GM19397 (cell line): ENCODE data around the gene CCDC88A.
"Not testable (repeated sequence)": the region's sequence is repeated elsewhere in the genome, so short reads cannot be mapped to it uniquely, and the experiment has no call there.

Experiments used
- ATAC-seq: cut with Tn5 transposase; IDR thresholded peaks from one replicate; pipeline ENCODE4 v1.9.1; 2021; ENCODE audit warnings: mild to moderate bottlenecking, moderate library complexity; ENCODE audit not compliant: unreplicated experiment

The CCDC88A gene

GRCh38 chr2:55245411-55245810 lies 174.2 kb downstream of the CCDC88A start:
- ATAC-seq = no peak

DNA sequence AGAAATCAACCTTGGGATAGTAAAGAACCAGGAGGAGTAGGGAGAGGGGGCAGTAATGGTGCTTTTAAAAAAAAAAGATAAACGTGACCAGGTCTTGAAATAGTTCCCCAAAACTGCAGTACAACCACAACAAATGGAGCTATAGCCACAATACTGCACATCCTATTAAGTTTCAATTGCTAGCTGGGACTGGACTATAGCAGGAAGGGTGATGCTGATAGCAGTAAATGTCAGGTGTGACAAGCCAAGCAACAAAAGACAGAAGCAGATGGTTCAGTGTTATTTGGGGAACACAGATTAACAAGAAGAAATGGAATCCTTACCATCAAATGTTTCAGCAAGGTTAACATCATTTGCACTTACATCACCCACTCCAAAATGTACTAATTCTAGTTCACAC lies 177.0 kb downstream of the CCDC88A start:
- no peak for ATAC-seq

- ATAC-seq = not testable (repeated sequence)
Observed at GRCh38 chr2:55241582-55241981, 178.1 kb downstream of the CCDC88A start.

GRCh38 chr2:55239656-55240222 lies 179.9 kb downstream of the CCDC88A start:
- no peak for ATAC-seq
